ENCODE data around the gene MVB12B.

MVB12B gene

GRCh38 chr9:126497660-126498275 is 171.1 kb downstream of the MVB12B start:
- DNase-seq, result no peak

- no peak for DNase-seq
These were observed 171.7 kb downstream of the MVB12B start for GRCh38 chr9:126498331-126498730.

- peak; percentile 51 to 56 for DNase-seq
These were observed 172.6 kb downstream of the MVB12B start for GRCh38 chr9:126499005-126499910.

- DNase-seq, result no peak
These were observed 173.4 kb downstream of the MVB12B start for GRCh38 chr9:126499911-126500599.

GRCh38 chr9:126500600-126501382 is 174.2 kb downstream of the MVB12B start:
- DNase-seq, result peak; percentile 75 to 79

GRCh38 chr9:126501383-126502331 is 175.0 kb downstream of the MVB12B start:
- no peak for DNase-seq

GRCh38 chr9:126502417-126503332 is 176.0 kb downstream of the MVB12B start:
- DNase-seq, result no peak

- no peak for DNase-seq
These were observed 176.9 kb downstream of the MVB12B start for GRCh38 chr9:126503333-126504085.

GRCh38 chr9:126504086-126504976 is 177.7 kb downstream of the MVB12B start:
- DNase-seq, result no peak

GRCh38 chr9:126504977-126505455 is 178.4 kb downstream of the MVB12B start:
- DNase-seq, result no peak

GRCh38 chr9:126505697-126506346 is 179.2 kb downstream of the MVB12B start:
- DNase-seq, result no peak

GRCh38 chr9:126506361-126507317 is 180.0 kb downstream of the MVB12B start:
- no peak for DNase-seq

GRCh38 chr9:126507318-126508109 is 180.9 kb downstream of the MVB12B start:
- DNase-seq, result no peak

- no peak for DNase-seq
These were observed 181.6 kb downstream of the MVB12B start for GRCh38 chr9:126508171-126508591.

GRCh38 chr9:126508928-126509327 is 182.3 kb downstream of the MVB12B start:
- no peak for DNase-seq

GRCh38 chr9:126509718-126510117 is 183.1 kb downstream of the MVB12B start:
- DNase-seq, result no peak

All from stimulated activated CD4-positive, alpha-beta T cell treated with anti-CD3 and anti-CD28 coated beads, Interleukin-2, amount 100 ng/mL, for 24 hours (primary cell).